NT2/D1 (cell line): ENCODE measurements around the gene DCLK3.

ENCODE experiments used
- DNase-seq: peaks from one replicate; pipeline ENCODE4 v3.0.0-alpha.2; 2011; ENCODE audit warnings: low read depth, low spot score
- H3K27me3 ChIP-seq: 2 replicates; pipeline ENCODE4 v1.6.0; 2011; ENCODE audit warnings: mild to moderate bottlenecking; ENCODE audit not compliant: insufficient read length, insufficient read depth
- H3K36me3 ChIP-seq: 2 replicates; pipeline ENCODE4 v1.6.1; 2011; ENCODE audit warnings: mild to moderate bottlenecking, low read length, mixed read lengths; ENCODE audit not compliant: insufficient read depth, insufficient read length
- H3K4me1 ChIP-seq: 2 replicates; pipeline ENCODE4 v1.5.1; 2011; ENCODE audit not compliant: insufficient read depth, insufficient read length
- H3K4me3 ChIP-seq: 2 replicates; pipeline ENCODE4 v1.5.1; 2011; ENCODE audit warnings: low read depth; ENCODE audit not compliant: insufficient read length
- H3K9ac ChIP-seq: 2 replicates; pipeline ENCODE4 v1.6.0; 2011; ENCODE audit warnings: low read depth; ENCODE audit not compliant: insufficient read length
- H3K9me3 ChIP-seq: 2 replicates; pipeline ENCODE4 v1.5.1; 2011; ENCODE audit warnings: mild to moderate bottlenecking, low read length; ENCODE audit not compliant: insufficient read depth
- SUZ12 ChIP-seq: IDR thresholded peaks from 2 replicates; pipeline ENCODE4 v1.6.1; 2011; ENCODE audit not compliant: insufficient read length, insufficient read depth; ENCODE audit errors: extremely low read depth
- YY1 ChIP-seq: IDR thresholded peaks from 2 replicates; pipeline ENCODE4 v1.6.1; 2011; ENCODE audit not compliant: insufficient read length, insufficient read depth
- ZNF274 ChIP-seq: IDR thresholded peaks from 2 replicates; pipeline ENCODE4 v1.6.1; 2011; ENCODE audit warnings: mild to moderate bottlenecking, low read depth, low read length

DCLK3 gene

GRCh38 chr3:36707623-36708409, 56.5 kb downstream of the DCLK3 start:
- DNase-seq, result no peak
- TF ChIP-seq SUZ12, result no peak
- TF ChIP-seq YY1, result no peak
- TF ChIP-seq ZNF274, result no peak
- H3K4me3 ChIP-seq, result no peak overlapping the region
- no peaks in the 10 kb centered on the region for H3K9me3 ChIP-seq
- H3K36me3 ChIP-seq, result no peaks in the 10 kb centered on the region
- H3K9ac ChIP-seq, result no peak overlapping the region
- no peaks in the 10 kb centered on the region for H3K27me3 ChIP-seq
- no peaks in the 10 kb centered on the region for H3K4me1 ChIP-seq

DNA sequence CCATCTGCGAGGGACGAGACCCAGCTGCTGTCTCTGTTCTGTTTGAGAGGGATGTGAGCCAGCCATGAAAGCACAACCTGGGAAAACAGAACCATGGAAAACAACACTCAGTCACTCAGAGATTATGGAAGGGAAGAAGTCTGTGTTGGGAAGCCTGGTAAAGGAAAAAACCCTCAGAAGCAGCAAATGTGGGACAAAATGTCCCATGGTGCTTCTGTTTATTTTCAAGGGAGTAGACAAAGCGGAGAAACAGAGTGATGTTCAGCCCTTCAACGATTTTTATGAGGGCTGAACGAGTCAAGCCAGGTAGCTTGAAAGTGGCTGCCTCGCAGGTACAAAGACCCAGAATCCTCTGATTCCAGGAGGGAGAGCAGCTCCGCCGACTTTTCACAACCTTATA, 59.3 kb downstream of the DCLK3 start:
- H3K27me3 ChIP-seq, result no peaks in the 10 kb centered on the region
- no peaks in the 10 kb centered on the region for H3K4me1 ChIP-seq
- no peaks in the 10 kb centered on the region for H3K36me3 ChIP-seq
- no peak for TF ChIP-seq SUZ12
- TF ChIP-seq ZNF274, result no peak
- TF ChIP-seq YY1, result no peak
- no peak overlapping the region for H3K4me3 ChIP-seq
- no peak for DNase-seq
- H3K9ac ChIP-seq, result no peak overlapping the region
- H3K9me3 ChIP-seq, result no peaks in the 10 kb centered on the region

DNA sequence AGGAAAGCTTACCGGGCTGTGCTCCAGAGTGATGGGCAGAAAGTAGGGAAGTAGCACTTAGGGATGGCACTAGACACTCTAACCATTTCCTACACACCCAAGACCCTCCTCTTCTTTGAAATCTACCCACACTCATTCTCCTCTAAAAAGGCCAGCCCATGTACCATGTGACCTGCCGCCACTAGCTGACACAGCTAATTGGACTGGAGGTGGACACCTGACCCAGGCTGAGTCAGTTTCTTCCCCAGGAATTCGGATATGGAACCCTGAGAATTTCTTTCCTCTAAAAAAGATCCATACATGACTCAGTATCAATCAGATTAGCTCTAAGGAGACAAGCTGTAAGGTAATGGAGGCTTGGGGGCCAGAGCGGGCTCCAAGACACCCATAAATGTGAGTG, 60.1 kb downstream of the DCLK3 start:
- Histone ChIP-seq H3K4me3 (no peak overlapping the region), H3K4me1 (no peaks in the 10 kb centered on the region), H3K9ac (no peak overlapping the region), H3K9me3 (no peaks in the 10 kb centered on the region), H3K27me3 (no peaks in the 10 kb centered on the region), H3K36me3 (no peaks in the 10 kb centered on the region)
- TF ChIP-seq ZNF274 (no peak), YY1 (no peak), SUZ12 (no peak)
- DNase-seq, result no peak

- Histone ChIP-seq H3K4me3 (no peak overlapping the region), H3K36me3 (no peaks in the 10 kb centered on the region), H3K9me3 (no peaks in the 10 kb centered on the region), H3K9ac (no peak overlapping the region), H3K27me3 (no peaks in the 10 kb centered on the region), H3K4me1 (peaks cover 5% of the 10 kb centered on the region)
- TF ChIP-seq YY1 (no peak), SUZ12 (no peak), ZNF274 (no peak)
- no peak for DNase-seq
These were observed 63.1 kb downstream of the DCLK3 start for GRCh38 chr3:36701249-36701572.

DNA sequence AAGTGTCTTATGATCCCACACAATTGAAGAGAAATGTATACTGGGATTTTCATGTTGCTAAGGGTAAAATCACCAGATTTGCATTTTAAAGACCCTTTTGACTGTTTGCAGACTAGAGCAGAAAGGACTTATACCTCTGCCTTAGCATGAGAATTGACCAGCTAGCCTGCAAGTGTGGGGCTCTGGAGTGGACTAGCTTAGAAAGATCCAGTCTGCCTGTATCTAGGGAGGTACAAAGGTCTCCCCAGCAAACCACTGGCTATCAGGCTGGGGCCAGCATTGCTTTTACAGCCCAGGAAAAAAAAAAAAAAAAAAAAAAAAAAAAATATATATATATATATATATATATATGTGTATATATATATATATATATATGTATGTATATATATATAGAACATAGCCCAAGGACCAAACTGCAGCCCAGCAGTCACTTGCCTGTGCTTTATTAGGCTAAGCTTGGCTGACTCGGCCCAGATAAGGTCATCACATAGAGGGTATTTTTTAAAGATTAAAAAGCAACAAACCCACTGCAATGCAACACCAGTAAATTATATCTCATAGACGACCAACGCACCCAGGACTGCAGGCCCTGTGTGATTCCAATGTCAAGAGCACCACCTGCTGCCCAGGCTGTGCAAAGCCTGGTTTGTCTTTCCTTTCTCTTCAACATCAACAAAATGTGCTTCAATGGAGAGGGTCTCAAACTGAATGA, 63.7 kb downstream of the DCLK3 start:
- TF ChIP-seq YY1, result no peak
- no peak for TF ChIP-seq SUZ12
- no peak for TF ChIP-seq ZNF274
- Histone ChIP-seq H3K27me3 (no peaks in the 10 kb centered on the region), H3K36me3 (no peaks in the 10 kb centered on the region), H3K4me1 (peaks cover 5% of the 10 kb centered on the region), H3K4me3 (no peak overlapping the region), H3K9me3 (no peaks in the 10 kb centered on the region), H3K9ac (no peak overlapping the region)
- DNase-seq, result peak; percentile 63

- no peak overlapping the region for H3K4me3 ChIP-seq
- no peaks in the 10 kb centered on the region for H3K27me3 ChIP-seq
- DNase-seq, result no peak
- TF ChIP-seq ZNF274, result no peak
- no peak for TF ChIP-seq SUZ12
- no peak for TF ChIP-seq YY1
- no peak overlapping the region for H3K9ac ChIP-seq
- peaks cover 5% of the 10 kb centered on the region for H3K4me1 ChIP-seq
- H3K36me3 ChIP-seq, result no peaks in the 10 kb centered on the region
- peaks cover 9% of the 10 kb centered on the region; the same call in 1 of the 2 replicates for H3K9me3 ChIP-seq
These were observed 66.0 kb downstream of the DCLK3 start for GRCh38 chr3:36698314-36698713.

DNA sequence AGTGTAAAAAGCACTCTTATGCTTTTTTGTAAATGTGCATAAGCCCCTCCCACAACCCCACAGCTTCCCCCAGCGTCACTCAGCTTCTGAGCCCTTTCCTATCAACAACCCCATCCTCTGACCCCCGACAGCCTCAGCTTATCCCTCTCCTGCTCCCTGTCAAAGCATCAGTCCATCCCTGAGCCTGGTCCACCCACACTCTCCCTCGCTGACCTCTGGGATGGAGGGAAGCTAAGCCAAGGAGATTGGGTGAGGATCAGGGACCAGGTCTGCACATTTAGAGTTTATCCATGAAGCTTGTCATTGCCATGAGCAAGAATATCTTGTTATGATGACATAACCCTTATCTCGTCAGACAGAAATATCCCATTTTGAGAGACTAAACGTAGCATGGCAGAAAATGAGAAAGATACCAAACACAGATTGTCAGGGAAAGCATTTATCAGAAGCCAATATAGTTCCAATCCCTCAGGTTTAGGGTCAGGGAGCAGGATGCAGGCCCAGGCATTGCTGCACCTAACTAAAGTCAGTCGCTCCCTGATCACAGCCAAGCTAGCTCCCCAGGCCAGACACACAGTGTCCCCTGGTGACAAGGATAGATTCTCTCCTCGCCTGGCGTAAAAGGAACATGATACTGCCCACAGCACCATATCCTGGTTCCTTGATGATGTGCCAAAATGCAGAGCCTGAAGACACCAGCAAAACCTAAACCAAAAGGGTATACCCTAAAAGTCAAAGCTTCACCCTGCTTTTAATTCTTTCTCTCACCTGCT, 66.9 kb downstream of the DCLK3 start:
- H3K4me1 ChIP-seq, result peaks cover 5% of the 10 kb centered on the region
- H3K9me3 ChIP-seq, result peaks cover 17% of the 10 kb centered on the region; the same call in 1 of the 2 replicates
- H3K36me3 ChIP-seq, result no peaks in the 10 kb centered on the region
- no peak for DNase-seq
- TF ChIP-seq YY1, result no peak
- TF ChIP-seq ZNF274, result no peak
- TF ChIP-seq SUZ12, result no peak
- no peaks in the 10 kb centered on the region for H3K27me3 ChIP-seq
- H3K4me3 ChIP-seq, result no peak overlapping the region
- H3K9ac ChIP-seq, result no peak overlapping the region
